Bronchial epithelial cell (primary cell): ENCODE results near the gene PPM1L. TPM values are rescaled to one million over a fixed set of nuclear protein-coding genes. Genes with fewer than 3 reads are reported as not detected.

ENCODE experiments used
- DNase-seq: peaks from one replicate; pipeline ENCODE4 v3.0.0-alpha.2; 2010; ENCODE audit warnings: low read depth
- FAIRE-seq: peaks from 2 replicates; lab custom pipeline; 2011; peaks lifted over from hg19 to GRCh38; lab: Jason Lieb, UNC
- H3K27me3 ChIP-seq: 2 replicates; pipeline ENCODE4 v1.5.1; 2011; ENCODE audit warnings: low read length; ENCODE audit not compliant: control insufficient read depth, insufficient read depth
- H3K36me3 ChIP-seq: 2 replicates; pipeline ENCODE4 v1.5.1; 2011; ENCODE audit warnings: low read length; ENCODE audit not compliant: control insufficient read depth, insufficient read depth
- H3K4me3 ChIP-seq: 2 replicates; pipeline ENCODE4 v1.5.1; 2011; ENCODE audit warnings: mild to moderate bottlenecking, low read depth, low read length, control low read depth
- total RNA-seq: library from RNA; depleted of rRNA; stranded (reverse); fragments of >200 nt; gene quantifications from 2 replicates; pipeline ENCODE4 v1.2.1, GENCODE V29; 2014
- TF ChIP-seq, protein P1 (sequence below): IDR thresholded peaks from 2 replicates; pipeline ENCODE4 v1.5.1; 2011; ENCODE audit warnings: mild to moderate bottlenecking, moderate library complexity, low read length, control low read depth, inconsistent platforms; ENCODE audit not compliant: insufficient read depth, severe bottlenecking

The PPM1L gene
- total RNA-seq, 1 donor from 2014 or later: 3.2 TPM

DNA sequence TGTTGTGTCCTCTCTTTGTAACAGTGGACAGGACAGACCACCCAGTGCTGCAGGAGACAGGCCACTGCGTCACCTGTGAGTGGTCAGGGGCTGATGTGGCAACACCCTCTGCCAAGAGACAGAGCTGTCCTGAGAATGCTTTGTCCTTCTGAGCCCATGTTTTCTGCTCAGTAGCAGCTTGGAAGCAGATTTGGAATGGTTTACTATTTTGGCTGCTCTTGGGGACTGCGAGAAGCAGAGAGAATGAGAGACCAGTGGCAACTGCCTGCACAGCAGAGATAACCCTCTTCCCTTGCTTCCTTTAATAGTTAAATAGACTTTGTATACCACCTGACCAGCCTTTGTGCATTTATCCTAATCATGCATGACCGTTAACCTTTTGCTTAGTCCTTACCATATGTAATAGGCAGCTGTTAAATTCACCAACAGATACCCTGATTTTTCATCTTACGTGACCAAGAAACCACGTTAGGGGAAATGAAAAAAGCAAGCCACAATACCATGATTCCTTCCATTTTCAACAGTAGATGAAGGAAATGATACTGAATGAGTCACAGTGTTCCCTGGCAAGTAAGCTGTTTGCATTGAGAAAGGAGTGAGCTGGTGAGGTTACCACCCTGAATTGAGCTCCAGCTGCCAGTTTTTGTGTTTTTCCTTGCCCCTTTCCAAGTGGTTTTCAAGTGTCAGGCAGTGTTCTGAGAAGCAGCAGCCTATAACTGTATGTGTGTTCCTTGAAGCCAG is 313.6 kb downstream of the PPM1L start:
- TF ChIP-seq, protein P1, sequence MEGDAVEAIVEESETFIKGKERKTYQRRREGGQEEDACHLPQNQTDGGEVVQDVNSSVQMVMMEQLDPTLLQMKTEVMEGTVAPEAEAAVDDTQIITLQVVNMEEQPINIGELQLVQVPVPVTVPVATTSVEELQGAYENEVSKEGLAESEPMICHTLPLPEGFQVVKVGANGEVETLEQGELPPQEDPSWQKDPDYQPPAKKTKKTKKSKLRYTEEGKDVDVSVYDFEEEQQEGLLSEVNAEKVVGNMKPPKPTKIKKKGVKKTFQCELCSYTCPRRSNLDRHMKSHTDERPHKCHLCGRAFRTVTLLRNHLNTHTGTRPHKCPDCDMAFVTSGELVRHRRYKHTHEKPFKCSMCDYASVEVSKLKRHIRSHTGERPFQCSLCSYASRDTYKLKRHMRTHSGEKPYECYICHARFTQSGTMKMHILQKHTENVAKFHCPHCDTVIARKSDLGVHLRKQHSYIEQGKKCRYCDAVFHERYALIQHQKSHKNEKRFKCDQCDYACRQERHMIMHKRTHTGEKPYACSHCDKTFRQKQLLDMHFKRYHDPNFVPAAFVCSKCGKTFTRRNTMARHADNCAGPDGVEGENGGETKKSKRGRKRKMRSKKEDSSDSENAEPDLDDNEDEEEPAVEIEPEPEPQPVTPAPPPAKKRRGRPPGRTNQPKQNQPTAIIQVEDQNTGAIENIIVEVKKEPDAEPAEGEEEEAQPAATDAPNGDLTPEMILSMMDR: no peak
- FAIRE-seq (peak; percentile 83), DNase-seq (peak; percentile 91)
- Histone ChIP-seq H3K36me3 (no peaks in the 10 kb centered on the region), H3K27me3 (no peaks in the 10 kb centered on the region), H3K4me3 (no peak overlapping the region)

GRCh38 chr3:161070252-161070930 is 314.4 kb downstream of the PPM1L start:
- DNase-seq (peak; percentile 32), FAIRE-seq (no peak)
- no peak overlapping the region for H3K4me3 ChIP-seq
- H3K36me3 ChIP-seq: no peaks in the 10 kb centered on the region
- TF ChIP-seq, protein P1: no peak
- no peaks in the 10 kb centered on the region for H3K27me3 ChIP-seq

DNA sequence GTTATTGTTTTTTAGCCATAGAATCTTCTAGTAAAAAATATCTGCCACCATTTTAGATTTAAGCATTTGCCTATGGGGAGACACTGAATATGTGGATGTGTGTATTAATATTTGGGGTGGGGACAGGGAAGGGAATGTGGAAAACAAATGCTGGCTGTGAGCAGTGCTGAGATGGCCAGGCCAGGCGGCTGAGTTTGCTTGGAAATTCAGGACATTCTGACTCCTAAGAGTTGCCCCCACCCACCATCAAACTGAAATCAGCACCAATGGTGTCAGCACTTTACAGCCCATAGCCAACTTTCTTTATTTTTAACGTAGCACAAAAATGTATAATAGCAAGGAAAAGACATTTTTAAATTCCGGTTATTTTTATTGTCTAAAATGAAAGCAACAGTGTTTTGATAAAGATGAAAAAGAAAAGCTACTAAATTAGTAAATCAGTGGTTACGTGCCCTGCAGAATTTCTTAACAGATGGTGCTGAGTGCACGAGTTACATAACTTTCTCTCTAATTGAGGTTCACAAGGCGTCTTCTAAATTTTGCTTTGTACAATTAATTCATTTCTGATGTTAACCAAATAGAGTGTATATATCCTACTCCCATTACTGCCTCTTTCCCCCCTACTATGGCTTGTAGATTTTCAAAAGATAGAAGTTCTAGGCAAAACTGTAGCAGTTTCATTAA is 315.1 kb downstream of the PPM1L start:
- FAIRE-seq (no peak), DNase-seq (no peak)
- TF ChIP-seq, protein P1: no peak

GRCh38 chr3:161072211-161072621 is 316.2 kb downstream of the PPM1L start:
- Histone ChIP-seq H3K36me3 (no peaks in the 10 kb centered on the region), H3K4me3 (no peak overlapping the region), H3K27me3 (no peaks in the 10 kb centered on the region)
- FAIRE-seq (no peak), DNase-seq (peak; percentile 40)
- TF ChIP-seq, protein P1: no peak

More for the DNA sequence above, 315.1 kb downstream of the PPM1L start:
- no peak overlapping the region for H3K4me3 ChIP-seq
- H3K36me3 ChIP-seq: no peaks in the 10 kb centered on the region
- H3K27me3 ChIP-seq: no peaks in the 10 kb centered on the region

DNA sequence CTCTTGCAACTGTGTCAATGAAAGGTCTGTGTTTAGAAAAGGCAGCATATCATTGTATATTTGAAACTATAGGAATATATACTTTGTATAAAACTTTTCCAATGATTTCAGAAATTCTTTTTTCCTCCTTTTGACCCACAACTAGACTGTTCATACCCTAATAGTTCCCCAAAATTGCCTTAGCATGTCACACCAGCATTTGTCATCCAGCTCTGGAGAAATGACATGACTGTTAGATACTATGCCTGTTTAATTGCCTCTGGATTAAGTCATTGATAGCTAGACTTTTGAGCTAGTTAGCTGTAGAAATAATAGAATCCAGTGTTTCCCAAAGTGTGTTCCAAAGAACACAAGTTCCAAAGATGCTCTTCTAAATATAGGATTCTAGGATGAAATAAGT is 316.7 kb downstream of the PPM1L start:
- no peak for DNase-seq
- Histone ChIP-seq H3K27me3 (no peaks in the 10 kb centered on the region), H3K4me3 (no peak overlapping the region)

More for the DNA sequence above, 316.7 kb downstream of the PPM1L start:
- H3K36me3 ChIP-seq: no peaks in the 10 kb centered on the region
- TF ChIP-seq, protein P1: no peak
- FAIRE-seq: no peak
